Activated T-helper 9 cell treated with anti-CD3 and anti-CD28 coated beads, Interleukin-2, amount 50 U/mL, for 16 hours (primary cell): ENCODE measurements around the gene PPFIBP1.
"Not testable (repeated sequence)": the region's sequence is repeated elsewhere in the genome, so short reads cannot be mapped to it uniquely, and the experiment has no call there.

Source experiments
- DNase-seq: peaks from one replicate; pipeline ENCODE4 v3.0.0-alpha.2; 2020; ENCODE audit warnings: low read depth

PPFIBP1 gene

GRCh38 chr12:27627853-27628469 lies 104.0 kb downstream of the PPFIBP1 start:
- not testable (repeated sequence) for DNase-seq

- DNase-seq = not testable (repeated sequence)
These were observed 106.2 kb downstream of the PPFIBP1 start for GRCh38 chr12:27630219-27630618.

GRCh38 chr12:27631365-27631764 lies 107.4 kb downstream of the PPFIBP1 start:
- DNase-seq = no peak

GRCh38 chr12:27631813-27632491 lies 107.9 kb downstream of the PPFIBP1 start:
- no peak for DNase-seq

GRCh38 chr12:27635349-27635972 lies 111.5 kb downstream of the PPFIBP1 start:
- no peak for DNase-seq

GRCh38 chr12:27636569-27636968 lies 112.6 kb downstream of the PPFIBP1 start:
- not testable (repeated sequence) for DNase-seq

- DNase-seq = no peak
These were observed 113.5 kb downstream of the PPFIBP1 start for GRCh38 chr12:27637524-27637923.

- DNase-seq = no peak
These were observed 115.3 kb downstream of the PPFIBP1 start for GRCh38 chr12:27639265-27639664.

- not testable (repeated sequence) for DNase-seq
These were observed 116.7 kb downstream of the PPFIBP1 start for GRCh38 chr12:27640566-27641200.

- not testable (repeated sequence) for DNase-seq
These were observed 118.4 kb downstream of the PPFIBP1 start for GRCh38 chr12:27642361-27642760.

- DNase-seq = not testable (repeated sequence)
These were observed 118.9 kb downstream of the PPFIBP1 start for GRCh38 chr12:27642892-27643291.

- no peak for DNase-seq
These were observed 120.3 kb downstream of the PPFIBP1 start for GRCh38 chr12:27644158-27644845.

GRCh38 chr12:27645671-27646070 lies 121.7 kb downstream of the PPFIBP1 start:
- no peak for DNase-seq

GRCh38 chr12:27646149-27646548 lies 122.1 kb downstream of the PPFIBP1 start:
- no peak for DNase-seq

- DNase-seq = no peak
These were observed 126.0 kb downstream of the PPFIBP1 start for GRCh38 chr12:27650011-27650410.

- DNase-seq = no peak
These were observed 127.2 kb downstream of the PPFIBP1 start for GRCh38 chr12:27651201-27651600.

GRCh38 chr12:27652174-27652763 lies 128.3 kb downstream of the PPFIBP1 start:
- DNase-seq = no peak

GRCh38 chr12:27653661-27654060 lies 129.7 kb downstream of the PPFIBP1 start:
- no peak for DNase-seq

- not testable (repeated sequence) for DNase-seq
These were observed 131.5 kb downstream of the PPFIBP1 start for GRCh38 chr12:27655476-27655875.

GRCh38 chr12:27657296-27657695 lies 133.3 kb downstream of the PPFIBP1 start:
- no peak for DNase-seq

- no peak for DNase-seq
These were observed 141.7 kb downstream of the PPFIBP1 start for GRCh38 chr12:27665704-27666103.

- DNase-seq = no peak
These were observed 142.5 kb downstream of the PPFIBP1 start for GRCh38 chr12:27666510-27666909.
